ENCODE data around the gene FABP2. TPM values are rescaled to one million over a fixed set of nuclear protein-coding genes. Genes with fewer than 3 reads are reported as not detected.

FABP2 gene
- not detected for polyA plus RNA-seq (2012; ENCODE audit: insufficient read length, low read depth)

DNA sequence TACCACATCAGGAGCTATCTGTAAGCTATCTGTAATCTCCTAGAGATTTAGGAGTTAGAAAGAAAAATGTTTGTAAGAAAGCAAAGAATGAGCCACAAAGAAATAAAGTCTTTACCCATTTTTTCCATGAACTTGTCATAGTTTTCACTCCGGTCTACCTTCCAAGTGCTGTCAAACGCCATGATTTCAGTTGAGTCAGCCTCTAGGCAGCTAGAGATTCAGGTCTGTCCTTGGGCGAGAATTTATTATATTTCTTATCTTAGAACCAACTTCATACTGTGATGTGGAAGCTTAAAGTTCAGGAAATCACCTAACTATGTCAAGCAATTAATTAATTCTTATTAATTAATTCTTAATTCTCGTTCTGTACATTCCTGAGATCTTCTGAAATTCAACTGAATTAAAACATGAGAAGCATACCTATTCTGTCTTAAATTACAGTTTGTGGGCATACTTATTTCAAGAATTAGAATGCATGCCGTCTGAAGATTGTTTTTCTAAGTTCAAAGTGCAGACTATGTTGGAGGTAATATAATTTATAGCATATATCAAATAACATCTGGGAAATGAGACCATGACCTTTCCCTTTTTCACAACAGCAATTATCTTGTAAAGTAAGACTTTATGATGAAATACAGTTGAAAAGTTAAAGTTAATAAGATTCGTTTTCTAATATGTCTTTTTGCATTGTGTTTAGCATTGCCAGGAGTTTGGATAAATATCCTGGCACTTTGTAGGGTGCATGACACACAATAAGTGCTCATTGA, at the start of gene FABP2:
TSS of gene FABP2 (minus strand) at position 218 of the 767 bp plus-strand sequence. CDS start at position 182, 36 bp downstream.
- TF ChIP-seq, protein P1, sequence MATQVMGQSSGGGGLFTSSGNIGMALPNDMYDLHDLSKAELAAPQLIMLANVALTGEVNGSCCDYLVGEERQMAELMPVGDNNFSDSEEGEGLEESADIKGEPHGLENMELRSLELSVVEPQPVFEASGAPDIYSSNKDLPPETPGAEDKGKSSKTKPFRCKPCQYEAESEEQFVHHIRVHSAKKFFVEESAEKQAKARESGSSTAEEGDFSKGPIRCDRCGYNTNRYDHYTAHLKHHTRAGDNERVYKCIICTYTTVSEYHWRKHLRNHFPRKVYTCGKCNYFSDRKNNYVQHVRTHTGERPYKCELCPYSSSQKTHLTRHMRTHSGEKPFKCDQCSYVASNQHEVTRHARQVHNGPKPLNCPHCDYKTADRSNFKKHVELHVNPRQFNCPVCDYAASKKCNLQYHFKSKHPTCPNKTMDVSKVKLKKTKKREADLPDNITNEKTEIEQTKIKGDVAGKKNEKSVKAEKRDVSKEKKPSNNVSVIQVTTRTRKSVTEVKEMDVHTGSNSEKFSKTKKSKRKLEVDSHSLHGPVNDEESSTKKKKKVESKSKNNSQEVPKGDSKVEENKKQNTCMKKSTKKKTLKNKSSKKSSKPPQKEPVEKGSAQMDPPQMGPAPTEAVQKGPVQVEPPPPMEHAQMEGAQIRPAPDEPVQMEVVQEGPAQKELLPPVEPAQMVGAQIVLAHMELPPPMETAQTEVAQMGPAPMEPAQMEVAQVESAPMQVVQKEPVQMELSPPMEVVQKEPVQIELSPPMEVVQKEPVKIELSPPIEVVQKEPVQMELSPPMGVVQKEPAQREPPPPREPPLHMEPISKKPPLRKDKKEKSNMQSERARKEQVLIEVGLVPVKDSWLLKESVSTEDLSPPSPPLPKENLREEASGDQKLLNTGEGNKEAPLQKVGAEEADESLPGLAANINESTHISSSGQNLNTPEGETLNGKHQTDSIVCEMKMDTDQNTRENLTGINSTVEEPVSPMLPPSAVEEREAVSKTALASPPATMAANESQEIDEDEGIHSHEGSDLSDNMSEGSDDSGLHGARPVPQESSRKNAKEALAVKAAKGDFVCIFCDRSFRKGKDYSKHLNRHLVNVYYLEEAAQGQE (IDR thresholded peaks at IDR 0.05; ENCODE audit: insufficient read depth in 1 of 2, low read depth in 2 of 2, low read length in 2 of 2): no peak
- TF ChIP-seq FOXP2 (optimal IDR thresholded peaks at IDR 0.05; ENCODE audit: borderline replicate concordance, extremely low read depth, extremely low read length, insufficient read depth) (no peak), SIN3A (IDR thresholded peaks at IDR 0.05; ENCODE audit: borderline replicate concordance, insufficient read depth, low read length) (no peak), POLR2AphosphoS5 (IDR thresholded peaks at IDR 0.05; ENCODE audit: low read depth, low read length) (no peak), TAF1 (IDR thresholded peaks at IDR 0.05; ENCODE audit: borderline replicate concordance, insufficient read depth, low read length) (no peak)

DNA sequence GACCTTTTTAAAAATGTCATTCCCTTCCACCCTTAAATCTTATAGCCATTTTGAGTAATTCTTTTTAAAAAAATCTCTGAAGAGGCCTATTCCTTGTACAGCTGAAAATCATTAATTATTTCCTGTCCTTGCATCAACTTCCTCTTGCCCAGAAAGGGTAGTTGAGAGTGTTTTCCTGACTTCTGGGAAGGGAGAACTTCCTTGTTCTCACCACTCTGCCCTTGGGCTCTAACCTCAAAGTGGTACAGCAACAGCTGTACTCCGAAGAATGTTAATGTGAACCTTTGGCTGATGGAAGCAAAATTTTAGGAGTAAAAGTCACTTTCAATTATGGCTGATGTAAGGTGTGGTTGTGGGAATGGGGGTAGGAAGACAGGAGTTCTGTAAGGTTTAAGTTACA, 15.1 kb upstream of the FABP2 start:
- TF ChIP-seq, protein P1 (IDR thresholded peaks at IDR 0.05; ENCODE audit: insufficient read depth in 1 of 2, low read depth in 2 of 2, low read length in 2 of 2): no peak
- no peak for TF ChIP-seq SIN3A (IDR thresholded peaks at IDR 0.05; ENCODE audit: borderline replicate concordance, insufficient read depth, low read length)
- TF ChIP-seq POLR2AphosphoS5 (IDR thresholded peaks at IDR 0.05; ENCODE audit: low read depth, low read length): no peak
- no peak for TF ChIP-seq TAF1 (IDR thresholded peaks at IDR 0.05; ENCODE audit: borderline replicate concordance, insufficient read depth, low read length)
- no peak for TF ChIP-seq FOXP2 (optimal IDR thresholded peaks at IDR 0.05; ENCODE audit: borderline replicate concordance, extremely low read depth, extremely low read length, insufficient read depth)

DNA sequence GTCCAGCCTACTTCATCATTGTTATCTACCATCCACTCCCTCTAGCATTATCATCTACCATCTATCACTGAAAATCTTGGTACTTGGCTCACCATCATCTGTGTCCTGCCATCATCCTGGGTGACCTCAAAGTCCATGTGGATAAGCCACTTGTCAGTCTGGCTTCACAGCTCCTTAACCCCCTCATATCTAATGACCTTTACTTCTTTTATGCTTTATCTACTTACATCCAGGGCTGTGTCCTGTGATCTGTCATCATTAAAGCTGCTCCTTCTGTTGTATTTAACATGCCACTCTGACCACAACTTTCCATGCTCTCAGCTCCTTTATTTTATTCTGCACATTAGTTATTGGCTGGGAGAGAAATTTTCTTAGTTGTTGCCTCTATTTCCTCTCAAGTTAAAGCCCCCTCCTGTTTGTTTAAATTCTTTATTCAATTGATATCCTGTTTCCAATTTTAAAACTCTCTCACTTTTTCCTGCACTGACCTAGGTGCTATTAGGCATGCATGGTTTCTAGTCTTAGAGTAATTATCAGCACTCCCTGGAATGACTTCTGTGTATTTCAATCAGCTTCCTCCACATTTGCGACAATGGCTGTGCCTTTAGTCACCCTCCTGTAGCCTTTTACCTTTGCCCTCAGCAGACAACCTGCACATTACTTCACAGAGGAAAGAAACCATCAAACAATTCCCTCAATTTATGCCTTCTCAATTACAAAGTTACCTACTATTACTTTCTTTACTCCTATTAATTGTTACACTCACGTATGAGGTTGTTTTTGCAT, 8.1 kb upstream of the FABP2 start:
- TF ChIP-seq SIN3A (IDR thresholded peaks at IDR 0.05; ENCODE audit: borderline replicate concordance, insufficient read depth, low read length): no peak
- no peak for TF ChIP-seq TAF1 (IDR thresholded peaks at IDR 0.05; ENCODE audit: borderline replicate concordance, insufficient read depth, low read length)
- TF ChIP-seq POLR2AphosphoS5 (IDR thresholded peaks at IDR 0.05; ENCODE audit: low read depth, low read length): no peak
- TF ChIP-seq FOXP2 (optimal IDR thresholded peaks at IDR 0.05; ENCODE audit: borderline replicate concordance, extremely low read depth, extremely low read length, insufficient read depth): no peak
- TF ChIP-seq, protein P1 (IDR thresholded peaks at IDR 0.05; ENCODE audit: insufficient read depth in 1 of 2, low read depth in 2 of 2, low read length in 2 of 2): no peak

DNA sequence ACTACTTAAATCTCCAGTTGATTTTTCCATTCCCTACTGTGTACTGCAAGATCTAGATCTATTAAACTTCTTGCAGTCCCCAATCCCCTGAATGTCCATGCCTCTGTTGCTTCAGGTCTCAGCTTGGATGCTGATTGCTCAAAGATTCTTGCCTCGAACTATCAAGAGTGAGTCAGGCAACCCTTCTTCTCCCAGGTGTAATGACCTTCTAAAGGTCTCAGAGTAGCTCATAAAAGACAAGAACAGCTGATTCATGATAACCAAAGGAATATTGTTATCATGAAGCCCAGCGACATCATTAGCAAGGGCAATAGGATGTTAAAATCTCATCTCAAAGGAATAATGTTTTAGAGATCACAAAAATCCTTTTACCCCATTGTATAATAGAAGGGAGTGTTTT, 6.8 kb upstream of the FABP2 start:
- TF ChIP-seq, protein P1 (IDR thresholded peaks at IDR 0.05; ENCODE audit: insufficient read depth in 1 of 2, low read depth in 2 of 2, low read length in 2 of 2): no peak
- TF ChIP-seq POLR2AphosphoS5 (IDR thresholded peaks at IDR 0.05; ENCODE audit: low read depth, low read length) (no peak), SIN3A (IDR thresholded peaks at IDR 0.05; ENCODE audit: borderline replicate concordance, insufficient read depth, low read length) (no peak), TAF1 (IDR thresholded peaks at IDR 0.05; ENCODE audit: borderline replicate concordance, insufficient read depth, low read length) (no peak), FOXP2 (optimal IDR thresholded peaks at IDR 0.05; ENCODE audit: borderline replicate concordance, extremely low read depth, extremely low read length, insufficient read depth) (no peak)
